ENCODE results near the gene ACSL3. TPM values are rescaled to one million over a fixed set of nuclear protein-coding genes. Genes with fewer than 3 reads are reported as not detected.
"Not testable (repeated sequence)": the region's sequence is repeated elsewhere in the genome, so short reads cannot be mapped to it uniquely, and the experiment has no call there.

The ACSL3 gene
- total RNA-seq, 1 donor from 2014 or later: 144 TPM

GRCh38 chr2:222982909-222983265 lies 122.1 kb downstream of the ACSL3 start:
- H3K9me3 Mint-ChIP-seq (ENCODE audit: unreplicated experiment): peaks cover 13% of the 10 kb centered on the region
- H3K27ac Mint-ChIP-seq (ENCODE audit: unreplicated experiment): peak overlapping the region; percentile 96
- TF ChIP-seq EZH2 (IDR thresholded peaks at IDR 0.05; ENCODE audit: insufficient read depth, low read length): no peak
- TF ChIP-seq, protein P1, sequence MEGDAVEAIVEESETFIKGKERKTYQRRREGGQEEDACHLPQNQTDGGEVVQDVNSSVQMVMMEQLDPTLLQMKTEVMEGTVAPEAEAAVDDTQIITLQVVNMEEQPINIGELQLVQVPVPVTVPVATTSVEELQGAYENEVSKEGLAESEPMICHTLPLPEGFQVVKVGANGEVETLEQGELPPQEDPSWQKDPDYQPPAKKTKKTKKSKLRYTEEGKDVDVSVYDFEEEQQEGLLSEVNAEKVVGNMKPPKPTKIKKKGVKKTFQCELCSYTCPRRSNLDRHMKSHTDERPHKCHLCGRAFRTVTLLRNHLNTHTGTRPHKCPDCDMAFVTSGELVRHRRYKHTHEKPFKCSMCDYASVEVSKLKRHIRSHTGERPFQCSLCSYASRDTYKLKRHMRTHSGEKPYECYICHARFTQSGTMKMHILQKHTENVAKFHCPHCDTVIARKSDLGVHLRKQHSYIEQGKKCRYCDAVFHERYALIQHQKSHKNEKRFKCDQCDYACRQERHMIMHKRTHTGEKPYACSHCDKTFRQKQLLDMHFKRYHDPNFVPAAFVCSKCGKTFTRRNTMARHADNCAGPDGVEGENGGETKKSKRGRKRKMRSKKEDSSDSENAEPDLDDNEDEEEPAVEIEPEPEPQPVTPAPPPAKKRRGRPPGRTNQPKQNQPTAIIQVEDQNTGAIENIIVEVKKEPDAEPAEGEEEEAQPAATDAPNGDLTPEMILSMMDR (IDR thresholded peaks at IDR 0.05; ENCODE audit: insufficient read depth, low read depth, low read length): no peak

DNA sequence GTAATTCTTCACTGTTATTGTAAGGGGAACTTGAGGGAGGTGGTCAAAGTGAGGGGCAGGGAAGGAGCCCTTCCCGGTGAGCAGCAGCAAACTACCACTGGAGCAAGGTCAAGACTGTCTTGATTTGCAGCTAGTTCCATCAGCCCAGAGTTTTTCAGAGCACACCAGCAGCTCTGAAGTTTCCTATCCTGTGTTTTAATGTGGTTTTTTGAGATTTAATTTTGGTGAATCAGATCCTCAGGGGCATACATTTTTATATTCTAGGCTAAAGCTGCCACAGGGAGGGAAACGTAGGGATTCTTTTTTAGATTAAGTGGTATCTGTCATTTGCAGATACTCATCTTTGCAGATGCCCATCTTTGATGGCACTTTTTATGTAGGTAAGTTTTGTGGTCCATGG lies 124.1 kb downstream of the ACSL3 start:
- Mint-ChIP-seq H3K4me1 (ENCODE audit: low read depth, unreplicated experiment) (peaks cover 20% of the 10 kb centered on the region), H3K36me3 (ENCODE audit: low read depth, unreplicated experiment) (peaks cover 2% of the 10 kb centered on the region), H3K9me3 (ENCODE audit: unreplicated experiment) (peaks cover 15% of the 10 kb centered on the region), H3K27me3 (ENCODE audit: low read depth, unreplicated experiment) (no peaks in the 10 kb centered on the region), H3K27ac (ENCODE audit: unreplicated experiment) (no peak overlapping the region), H3K4me3 (ENCODE audit: unreplicated experiment) (no peak overlapping the region)
- no peaks in the 10 kb centered on the region for H3K36me3 ChIP-seq (ENCODE audit: insufficient read depth, low read length)
- H3K9me3 ChIP-seq (ENCODE audit: insufficient read depth, low read depth, low read length): peaks cover 3% of the 10 kb centered on the region
- H3K27me3 ChIP-seq (ENCODE audit: insufficient read depth, low read length): no peaks in the 10 kb centered on the region
- H2AFZ ChIP-seq (ENCODE audit: low read depth, low read length): no peak overlapping the region
- H3K4me3 ChIP-seq (ENCODE audit: insufficient read depth, low read depth, low read length): no peak overlapping the region
- H3K9ac ChIP-seq (ENCODE audit: low read length): no peak overlapping the region
- DNase-seq (ENCODE audit: low read depth) (no peak), FAIRE-seq (no peak)
- H3K79me2 ChIP-seq (ENCODE audit: insufficient read depth, low read length): no peaks in the 10 kb centered on the region
- H3K4me1 ChIP-seq (ENCODE audit: insufficient read depth, low read length): peaks cover 3% of the 10 kb centered on the region
- no peak overlapping the region for H3K27ac ChIP-seq (ENCODE audit: low read depth, low read length)
- H3K4me2 ChIP-seq (ENCODE audit: low read length): no peak overlapping the region
- no peaks in the 10 kb centered on the region for H4K20me1 ChIP-seq (ENCODE audit: insufficient read depth, low read length)
- no peak for TF ChIP-seq EZH2 (IDR thresholded peaks at IDR 0.05; ENCODE audit: insufficient read depth, low read length)
- TF ChIP-seq, protein P1 (IDR thresholded peaks at IDR 0.05; ENCODE audit: insufficient read depth, low read depth, low read length): no peak

More at GRCh38 chr2:222982909-222983265, 122.1 kb downstream of the ACSL3 start:
- Histone ChIP-seq H3K27me3 (ENCODE audit: insufficient read depth, low read length) (no peaks in the 10 kb centered on the region), H3K4me2 (ENCODE audit: low read length) (no peak overlapping the region), H2AFZ (ENCODE audit: low read depth, low read length) (no peak overlapping the region), H3K36me3 (ENCODE audit: insufficient read depth, low read length) (no peaks in the 10 kb centered on the region), H3K9me3 (ENCODE audit: insufficient read depth, low read depth, low read length) (peaks cover 3% of the 10 kb centered on the region), H4K20me1 (ENCODE audit: insufficient read depth, low read length) (no peaks in the 10 kb centered on the region), H3K4me3 (ENCODE audit: insufficient read depth, low read depth, low read length) (no peak overlapping the region), H3K27ac (ENCODE audit: low read depth, low read length) (no peak overlapping the region), H3K4me1 (ENCODE audit: insufficient read depth, low read length) (peaks cover 3% of the 10 kb centered on the region), H3K9ac (ENCODE audit: low read length) (no peak overlapping the region), H3K79me2 (ENCODE audit: insufficient read depth, low read length) (no peaks in the 10 kb centered on the region)
- no peaks in the 10 kb centered on the region for H3K27me3 Mint-ChIP-seq (ENCODE audit: low read depth, unreplicated experiment)
- FAIRE-seq: no peak
- H3K36me3 Mint-ChIP-seq (ENCODE audit: low read depth, unreplicated experiment): no peaks in the 10 kb centered on the region
- no peak overlapping the region for H3K4me3 Mint-ChIP-seq (ENCODE audit: unreplicated experiment)
- peaks cover 32% of the 10 kb centered on the region for H3K4me1 Mint-ChIP-seq (ENCODE audit: low read depth, unreplicated experiment)
- DNase-seq (ENCODE audit: low read depth): no peak

DNA sequence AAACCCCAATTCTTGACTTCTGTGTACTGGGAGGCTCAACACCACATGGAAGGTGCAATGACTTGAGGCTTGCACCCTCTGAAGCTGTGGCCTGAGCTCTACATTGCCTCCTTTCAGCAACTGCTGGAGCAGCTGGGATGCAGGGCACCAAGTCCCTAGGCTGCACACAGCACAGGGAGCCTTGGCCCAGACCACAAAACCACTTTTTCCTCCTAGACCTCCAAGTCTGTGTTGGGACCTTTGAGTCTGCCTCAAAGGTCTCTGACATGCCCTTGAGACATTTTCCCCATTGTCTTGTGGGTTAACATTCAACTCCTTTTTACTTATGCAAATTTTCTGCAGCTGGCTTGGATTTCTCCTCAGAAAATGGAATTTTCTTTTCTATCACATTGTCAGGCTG lies 128.6 kb downstream of the ACSL3 start:
- Mint-ChIP-seq H3K9me3 (ENCODE audit: unreplicated experiment) (peaks cover 15% of the 10 kb centered on the region), H3K4me3 (ENCODE audit: unreplicated experiment) (no peak overlapping the region), H3K36me3 (ENCODE audit: low read depth, unreplicated experiment) (peaks cover 2% of the 10 kb centered on the region), H3K4me1 (ENCODE audit: low read depth, unreplicated experiment) (peaks cover 20% of the 10 kb centered on the region), H3K27ac (ENCODE audit: unreplicated experiment) (no peak overlapping the region), H3K27me3 (ENCODE audit: low read depth, unreplicated experiment) (no peaks in the 10 kb centered on the region)
- H3K4me3 ChIP-seq (ENCODE audit: insufficient read depth, low read depth, low read length): no peak overlapping the region
- H3K9me3 ChIP-seq (ENCODE audit: insufficient read depth, low read depth, low read length): peaks cover 3% of the 10 kb centered on the region
- no peaks in the 10 kb centered on the region for H3K79me2 ChIP-seq (ENCODE audit: insufficient read depth, low read length)
- FAIRE-seq (no peak), DNase-seq (ENCODE audit: low read depth) (no peak)
- TF ChIP-seq, protein P1 (IDR thresholded peaks at IDR 0.05; ENCODE audit: insufficient read depth, low read depth, low read length): no peak
- no peak for TF ChIP-seq EZH2 (IDR thresholded peaks at IDR 0.05; ENCODE audit: insufficient read depth, low read length)
- no peaks in the 10 kb centered on the region for H3K4me1 ChIP-seq (ENCODE audit: insufficient read depth, low read length)
- H3K27me3 ChIP-seq (ENCODE audit: insufficient read depth, low read length): no peaks in the 10 kb centered on the region
- no peak overlapping the region for H3K27ac ChIP-seq (ENCODE audit: low read depth, low read length)
- H4K20me1 ChIP-seq (ENCODE audit: insufficient read depth, low read length): no peaks in the 10 kb centered on the region
- no peak overlapping the region for H3K9ac ChIP-seq (ENCODE audit: low read length)
- no peaks in the 10 kb centered on the region for H3K36me3 ChIP-seq (ENCODE audit: insufficient read depth, low read length)
- H3K4me2 ChIP-seq (ENCODE audit: low read length): no peak overlapping the region
- no peak overlapping the region for H2AFZ ChIP-seq (ENCODE audit: low read depth, low read length)

GRCh38 chr2:222990206-222990605 lies 129.4 kb downstream of the ACSL3 start:
- not testable (repeated sequence) for H3K27ac Mint-ChIP-seq (ENCODE audit: unreplicated experiment); FAIRE-seq

More at GRCh38 chr2:222990206-222990605, 129.4 kb downstream of the ACSL3 start:
- not testable (repeated sequence) for H3K4me1 ChIP-seq (ENCODE audit: insufficient read depth, low read length); H3K27ac ChIP-seq (ENCODE audit: low read depth, low read length); H2AFZ ChIP-seq (ENCODE audit: low read depth, low read length); H3K9ac ChIP-seq (ENCODE audit: low read length); H3K4me2 ChIP-seq (ENCODE audit: low read length); H3K36me3 Mint-ChIP-seq (ENCODE audit: low read depth, unreplicated experiment); H3K4me3 Mint-ChIP-seq (ENCODE audit: unreplicated experiment); H3K4me3 ChIP-seq (ENCODE audit: insufficient read depth, low read depth, low read length); H3K36me3 ChIP-seq (ENCODE audit: insufficient read depth, low read length); H4K20me1 ChIP-seq (ENCODE audit: insufficient read depth, low read length); H3K27me3 Mint-ChIP-seq (ENCODE audit: low read depth, unreplicated experiment); H3K79me2 ChIP-seq (ENCODE audit: insufficient read depth, low read length); H3K27me3 ChIP-seq (ENCODE audit: insufficient read depth, low read length); DNase-seq (ENCODE audit: low read depth); H3K9me3 Mint-ChIP-seq (ENCODE audit: unreplicated experiment); H3K9me3 ChIP-seq (ENCODE audit: insufficient read depth, low read depth, low read length)
- peaks cover 27% of the 10 kb centered on the region for H3K4me1 Mint-ChIP-seq (ENCODE audit: low read depth, unreplicated experiment)

Measured in astrocyte (in vitro differentiated cells and primary cell).